ENCODE data around the gene MTFP1.
"Not testable (repeated sequence)": the region's sequence is repeated elsewhere in the genome, so short reads cannot be mapped to it uniquely, and the experiment has no call there.

Gene MTFP1, protein sequence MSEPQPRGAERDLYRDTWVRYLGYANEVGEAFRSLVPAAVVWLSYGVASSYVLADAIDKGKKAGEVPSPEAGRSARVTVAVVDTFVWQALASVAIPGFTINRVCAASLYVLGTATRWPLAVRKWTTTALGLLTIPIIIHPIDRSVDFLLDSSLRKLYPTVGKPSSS

DNA sequence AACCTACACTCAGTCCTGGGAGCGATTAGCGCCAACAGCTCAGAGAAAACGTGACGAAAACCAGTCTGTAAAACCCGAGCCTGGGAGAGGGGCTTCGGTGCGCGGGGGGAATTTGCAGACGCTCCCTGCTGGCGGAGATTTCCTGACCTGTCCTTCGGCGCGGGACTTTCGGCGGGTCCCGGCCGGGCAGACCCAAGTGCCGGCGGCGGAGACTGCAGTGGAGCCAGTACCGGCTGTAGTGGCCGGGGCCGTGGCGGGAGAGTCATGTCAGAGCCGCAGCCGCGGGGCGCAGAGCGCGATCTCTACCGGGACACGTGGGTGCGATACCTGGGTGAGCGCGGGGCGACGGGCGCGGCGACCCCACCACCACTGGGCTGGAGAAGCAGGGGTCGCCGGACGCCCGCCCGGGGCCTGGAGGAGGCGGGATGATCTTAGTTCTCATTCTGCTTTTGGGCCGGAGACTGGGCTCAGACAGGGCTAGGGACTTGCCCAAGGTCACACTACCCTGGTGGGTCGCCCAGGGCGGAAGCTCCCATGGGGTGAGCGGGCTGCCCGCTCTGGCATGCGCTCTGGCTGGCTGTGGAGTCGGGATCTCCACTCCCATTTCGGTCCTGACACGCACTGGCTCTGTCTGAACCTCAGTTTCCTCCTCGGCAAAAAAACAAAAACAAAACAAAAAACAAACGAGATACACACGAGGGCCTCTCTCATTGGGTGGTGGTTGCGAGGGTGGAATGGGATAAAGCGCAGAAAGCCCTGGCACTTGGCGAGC is at the start of gene MTFP1:
Gene MTFP1 (plus strand): TSS at position 153 of the 772 bp plus-strand sequence. CDS start 112 bp downstream, at position 265.
- DNase-seq (ENCODE audit: low read depth, low spot score): no peak

DNA sequence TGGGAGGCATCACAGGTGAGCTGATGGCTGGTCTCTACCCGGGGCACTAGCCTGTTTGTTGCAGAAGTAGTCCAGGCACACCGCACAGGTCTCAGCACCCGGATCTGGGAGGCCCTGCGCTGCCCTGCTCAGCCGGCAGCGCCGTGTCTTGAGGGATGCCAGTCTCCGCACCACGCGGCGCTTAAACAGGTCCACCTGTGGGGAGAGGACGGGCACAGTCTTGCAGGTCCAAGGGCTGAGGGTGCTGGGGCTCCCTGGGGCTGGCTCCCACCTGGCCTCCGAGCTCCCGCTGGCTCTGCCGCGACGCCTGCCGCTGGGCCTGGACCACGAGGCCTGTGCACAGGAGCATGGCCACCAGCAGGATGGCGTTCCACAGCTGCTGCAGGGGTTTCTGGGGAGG is 45.6 kb upstream of the MTFP1 start:
- no peak for DNase-seq (ENCODE audit: low read depth, low spot score)

DNA sequence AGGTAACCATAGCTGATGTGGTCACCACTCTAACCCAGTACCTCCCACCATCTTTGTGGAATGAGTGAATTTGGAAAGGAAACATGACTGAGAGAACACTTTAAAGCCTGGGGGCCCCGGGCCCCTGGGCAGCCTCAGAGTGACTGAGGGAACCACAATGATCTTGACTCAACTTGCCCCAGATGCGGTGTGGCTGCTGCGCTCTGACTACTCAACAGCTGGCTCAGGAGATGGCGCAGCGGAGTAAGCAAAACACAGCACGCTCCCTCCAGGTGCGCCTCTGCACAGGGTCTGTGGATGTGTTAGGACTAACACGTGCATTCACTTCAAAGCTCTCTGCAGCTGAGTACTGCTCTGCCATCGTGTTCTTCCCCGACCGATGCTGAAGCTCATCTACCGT is 44.3 kb upstream of the MTFP1 start:
- no peak for DNase-seq (ENCODE audit: low read depth, low spot score)

DNA sequence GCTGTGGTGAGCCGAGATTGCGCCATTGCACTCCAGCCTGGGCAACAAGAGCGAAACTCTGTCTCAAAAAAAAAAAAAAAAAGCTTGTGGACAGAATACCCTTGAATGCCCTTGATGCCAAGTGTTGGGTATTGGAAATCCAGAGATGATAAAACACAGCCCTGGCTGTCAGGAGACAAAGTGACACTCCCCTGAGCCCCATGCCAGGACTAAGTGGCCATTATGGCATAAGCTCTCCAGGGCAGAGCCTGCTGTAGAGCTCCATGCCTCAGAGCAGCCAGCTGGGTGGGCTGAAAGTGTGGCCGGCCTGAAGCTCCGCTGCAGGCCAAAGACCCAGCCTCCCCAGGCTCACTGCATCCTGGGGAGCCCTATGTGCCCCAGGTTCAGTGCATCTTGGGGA is 43.2 kb upstream of the MTFP1 start:
- no peak for DNase-seq (ENCODE audit: low read depth, low spot score)

DNA sequence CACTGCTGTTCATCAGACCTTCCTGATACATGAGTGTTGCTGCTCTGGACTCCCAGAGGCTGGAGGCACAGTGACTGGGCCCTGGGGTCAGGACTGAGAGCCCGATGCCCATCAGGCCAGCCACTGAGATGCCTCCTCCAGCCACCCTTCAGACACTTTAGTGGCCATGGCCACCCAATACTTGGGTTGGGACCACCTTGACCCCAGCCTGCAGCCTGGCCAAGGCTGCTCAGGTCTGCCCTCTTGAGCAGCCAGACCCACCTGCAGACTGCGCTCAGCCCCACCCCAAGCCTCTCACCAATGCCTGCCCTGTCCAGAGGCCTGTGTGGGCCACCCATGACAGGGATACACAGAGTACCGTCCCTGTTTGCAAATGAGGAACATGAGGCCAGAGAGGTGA is 42.5 kb upstream of the MTFP1 start:
- DNase-seq (ENCODE audit: low read depth, low spot score): no peak

DNA sequence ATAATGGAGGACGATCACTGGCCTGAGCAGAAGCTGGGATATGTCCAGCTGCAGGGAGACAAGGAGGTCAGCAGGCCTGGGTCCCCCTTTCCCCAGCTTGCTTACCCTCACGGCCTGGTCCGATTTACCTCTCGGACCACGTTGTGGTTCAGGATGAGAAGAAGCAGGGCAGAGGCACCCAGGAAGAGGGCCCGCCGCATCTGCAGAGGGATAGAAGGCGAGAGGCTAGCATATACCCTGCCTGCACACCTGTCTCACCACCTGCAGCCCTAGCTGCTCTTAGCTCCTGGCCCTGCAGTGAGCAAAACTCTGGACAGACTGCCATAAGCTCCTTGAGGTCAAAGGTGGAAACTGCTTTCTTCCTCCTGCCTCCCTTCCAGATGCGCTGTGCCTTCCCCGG is 39.6 kb upstream of the MTFP1 start:
- no peak for DNase-seq (ENCODE audit: low read depth, low spot score)

DNA sequence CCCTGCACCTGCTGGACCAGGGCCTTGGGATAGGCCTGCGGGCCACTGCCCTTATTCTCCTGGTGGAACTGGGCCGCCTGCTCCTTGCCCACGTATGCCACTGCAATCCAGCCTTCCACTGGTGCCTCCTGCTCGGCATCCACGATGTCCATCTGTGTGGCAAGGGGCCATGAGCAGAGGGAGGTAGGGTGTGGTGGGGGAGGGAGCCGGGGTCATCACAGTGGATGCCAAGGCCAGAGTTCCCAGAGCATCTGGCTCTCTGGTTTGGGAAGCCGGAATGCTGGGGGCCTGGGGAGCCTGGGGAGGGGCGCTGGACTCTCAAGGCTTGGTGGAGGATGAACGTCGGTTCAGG is 39.0 kb upstream of the MTFP1 start:
- DNase-seq (ENCODE audit: low read depth, low spot score): no peak

DNA sequence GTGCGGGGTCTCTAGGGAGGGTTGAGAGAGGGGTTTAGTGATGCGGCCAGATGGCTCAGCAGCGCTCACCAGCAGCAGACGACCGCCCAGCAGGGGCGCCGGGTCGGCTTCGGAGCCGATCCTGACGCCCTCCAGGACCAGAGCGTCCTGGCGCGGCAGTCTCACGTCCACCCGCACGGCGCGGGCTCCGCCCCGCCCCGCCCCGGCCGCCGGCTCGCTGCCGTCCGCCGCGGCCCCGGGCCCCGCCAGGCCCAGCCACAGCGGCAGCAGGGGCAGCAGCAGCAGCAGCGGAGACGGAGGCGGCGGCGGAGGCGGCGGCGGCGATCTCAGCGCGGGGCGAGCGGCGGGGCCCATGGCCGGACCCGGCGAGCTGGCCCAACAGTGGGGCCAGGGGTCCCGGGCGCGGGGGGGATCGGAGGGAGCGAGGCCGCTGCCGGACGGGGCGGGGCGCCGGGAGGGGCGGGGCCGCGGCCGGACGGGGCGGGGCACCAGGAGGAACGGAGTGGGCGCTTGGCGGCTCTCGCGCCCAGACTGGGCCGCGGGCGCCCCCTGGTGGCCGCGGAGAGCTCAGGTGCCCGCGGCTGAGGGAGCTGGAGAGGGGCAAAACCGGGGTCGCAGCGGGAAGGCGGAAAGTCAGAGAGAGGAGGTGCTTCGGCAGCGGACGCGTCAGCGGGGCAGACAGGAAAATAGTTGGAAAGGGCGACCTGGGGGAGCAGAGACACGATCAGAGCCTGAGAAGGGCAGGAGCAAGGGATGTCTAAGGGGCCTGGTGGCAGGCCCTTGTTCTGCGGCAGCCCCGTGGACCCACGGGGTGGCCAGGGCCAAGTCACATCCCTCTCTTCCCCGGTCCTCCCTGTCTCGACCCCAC is 38.4 kb upstream of the MTFP1 start, which contains the start of gene RNF215:
Gene RNF215 (minus strand): TSS at position 452 of the 868 bp plus-strand sequence. CDS start 98 bp downstream, at position 354.
- peak; percentile 57 for DNase-seq (ENCODE audit: low read depth, low spot score)

DNA sequence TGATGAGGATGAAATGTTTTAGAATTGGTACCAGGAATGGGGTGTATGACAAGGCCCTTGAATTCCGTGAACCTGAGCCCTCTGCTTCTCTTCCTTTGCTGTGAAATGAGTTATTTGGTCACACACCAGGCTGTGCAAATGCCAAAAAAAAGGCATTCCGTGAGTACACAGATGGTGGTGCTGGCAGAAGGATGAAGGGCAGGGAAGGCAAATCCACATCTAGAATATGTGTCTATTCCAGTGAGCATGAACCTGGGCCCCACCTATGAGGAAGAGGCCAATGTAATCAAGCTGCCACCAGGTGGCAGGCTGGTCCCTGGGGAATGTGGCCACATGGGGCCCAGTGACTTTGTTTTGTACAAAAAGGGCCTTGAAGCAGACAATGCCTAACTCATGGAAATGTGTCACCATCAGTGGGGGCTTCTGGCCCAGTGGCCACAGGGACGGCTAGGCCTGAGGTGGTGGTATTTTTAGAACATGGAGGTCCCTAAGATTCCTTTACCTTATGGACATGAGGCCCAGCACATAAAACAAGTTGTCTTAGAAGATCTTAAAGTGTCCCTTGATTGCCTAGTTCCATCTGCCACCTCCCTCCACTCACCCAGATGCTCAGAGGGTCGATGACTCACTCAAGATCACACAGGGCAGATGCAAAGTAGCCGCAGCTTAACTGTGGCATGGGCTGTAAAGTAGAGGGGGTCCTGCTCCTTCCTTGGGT is 34.4 kb upstream of the MTFP1 start:
- DNase-seq (ENCODE audit: low read depth, low spot score): peak; percentile 59

DNA sequence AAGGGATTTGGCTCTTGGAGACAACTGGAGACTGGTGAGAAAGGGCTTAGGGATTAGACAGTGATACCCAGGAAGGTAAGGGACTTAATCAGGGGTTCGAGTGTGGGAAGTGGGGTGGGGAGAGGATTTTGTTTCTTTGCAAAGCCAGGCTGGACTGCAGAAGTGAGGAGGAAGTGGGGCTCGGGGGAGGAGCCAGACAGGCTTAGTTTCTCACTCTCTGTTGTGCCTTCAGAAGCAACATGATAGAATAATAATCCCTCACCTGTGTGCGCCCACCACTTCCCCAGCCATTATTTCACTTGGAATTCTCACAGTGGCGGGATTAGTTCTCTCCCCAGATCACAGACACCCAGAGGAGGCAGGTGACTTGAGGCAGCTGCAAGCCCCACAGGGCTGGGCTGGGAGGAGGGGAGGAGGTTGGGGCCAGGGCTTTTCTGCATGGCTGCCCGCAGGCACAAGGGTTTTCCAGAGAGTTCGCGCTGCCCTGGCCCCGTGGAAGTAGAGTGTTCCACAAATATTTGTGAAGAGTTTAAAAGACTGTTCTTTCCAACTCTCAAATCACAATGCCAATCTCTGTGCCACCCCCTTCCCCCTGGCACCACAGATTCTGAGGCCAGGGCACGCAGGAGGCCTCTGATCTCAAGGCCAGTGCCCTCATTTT is 32.8 kb upstream of the MTFP1 start:
- no peak for DNase-seq (ENCODE audit: low read depth, low spot score)

DNA sequence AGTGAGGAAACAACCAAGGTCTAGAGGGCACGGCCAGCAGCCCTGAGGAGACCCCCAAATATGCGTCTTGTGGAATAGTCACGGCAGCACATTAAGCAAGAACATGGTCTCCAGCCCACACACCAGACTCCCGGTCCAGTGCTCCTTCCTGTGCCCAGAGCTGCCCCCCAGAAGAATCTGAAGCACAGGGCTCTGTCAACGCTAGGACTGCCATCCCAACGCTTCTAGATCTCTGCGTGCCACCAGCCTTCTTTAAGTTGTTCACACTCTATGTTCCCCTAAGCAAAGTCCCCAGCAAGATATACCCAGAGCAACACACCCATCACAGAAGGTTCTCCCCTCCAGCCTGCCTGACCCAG is 32.3 kb upstream of the MTFP1 start:
- DNase-seq (ENCODE audit: low read depth, low spot score): no peak

DNA sequence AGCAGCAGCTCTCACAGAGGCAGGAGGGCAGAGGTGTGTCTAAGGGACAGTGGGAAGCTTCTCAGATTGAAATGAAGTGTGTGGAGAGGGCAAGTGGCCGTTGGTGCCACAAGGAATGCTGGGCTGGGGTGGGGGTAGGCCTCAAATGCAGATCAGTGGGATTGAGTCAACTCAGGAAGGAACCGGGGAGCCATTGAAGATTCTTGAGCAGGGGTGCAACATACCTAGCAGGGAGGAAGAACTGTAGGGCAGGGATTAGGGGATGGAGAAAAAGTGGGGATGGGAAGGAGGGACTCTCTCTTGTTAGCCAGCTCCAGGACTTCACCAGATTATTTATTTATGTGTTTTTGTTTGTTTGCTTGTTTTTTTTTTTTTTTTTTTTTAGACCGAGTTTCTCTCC is 31.7 kb upstream of the MTFP1 start:
- DNase-seq (ENCODE audit: low read depth, low spot score): no peak

DNA sequence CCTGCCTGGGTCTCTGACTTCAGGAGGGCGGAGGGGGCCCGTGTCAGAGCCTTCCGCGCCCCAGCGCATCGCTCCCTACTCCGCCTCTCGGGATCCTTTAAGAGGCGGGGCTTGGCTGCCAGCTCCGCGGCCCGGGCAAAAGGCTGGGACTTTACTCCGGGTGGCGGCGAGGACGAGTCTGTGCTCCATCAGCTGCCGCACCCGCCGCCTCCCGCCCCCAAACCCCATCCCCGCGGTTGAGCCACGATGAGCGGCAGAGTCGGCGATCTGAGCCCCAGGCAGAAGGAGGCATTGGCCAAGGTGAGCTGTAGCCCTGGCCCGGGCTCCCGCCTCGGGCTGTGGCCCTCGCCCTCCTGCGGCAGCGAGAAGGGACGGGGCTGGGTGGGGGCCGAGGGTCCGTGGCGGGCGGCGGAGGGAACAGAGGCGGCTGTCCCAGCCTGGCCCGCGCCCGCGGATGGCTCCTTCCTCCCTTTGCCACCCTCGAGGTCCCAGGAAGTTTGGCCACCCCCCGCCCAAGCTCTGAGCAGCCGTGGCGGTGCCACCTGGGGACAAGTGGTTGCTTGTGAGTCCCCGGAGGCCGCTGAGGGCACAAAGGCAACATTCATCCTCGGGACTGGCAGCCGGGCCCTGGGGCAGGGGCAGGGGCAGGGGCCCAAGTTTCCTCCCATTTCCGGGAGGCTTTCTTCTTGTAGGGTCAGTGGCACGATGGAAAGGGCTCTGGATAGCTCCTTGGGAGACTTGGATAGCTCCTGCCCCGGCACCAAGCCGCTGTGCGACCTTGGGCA is 28.5 kb upstream of the MTFP1 start, which contains the start of gene SEC14L2:
Gene SEC14L2 (plus strand): TSS at position 148 of the 785 bp plus-strand sequence. CDS start 99 bp downstream, at position 247.
- DNase-seq (ENCODE audit: low read depth, low spot score): no peak

DNA sequence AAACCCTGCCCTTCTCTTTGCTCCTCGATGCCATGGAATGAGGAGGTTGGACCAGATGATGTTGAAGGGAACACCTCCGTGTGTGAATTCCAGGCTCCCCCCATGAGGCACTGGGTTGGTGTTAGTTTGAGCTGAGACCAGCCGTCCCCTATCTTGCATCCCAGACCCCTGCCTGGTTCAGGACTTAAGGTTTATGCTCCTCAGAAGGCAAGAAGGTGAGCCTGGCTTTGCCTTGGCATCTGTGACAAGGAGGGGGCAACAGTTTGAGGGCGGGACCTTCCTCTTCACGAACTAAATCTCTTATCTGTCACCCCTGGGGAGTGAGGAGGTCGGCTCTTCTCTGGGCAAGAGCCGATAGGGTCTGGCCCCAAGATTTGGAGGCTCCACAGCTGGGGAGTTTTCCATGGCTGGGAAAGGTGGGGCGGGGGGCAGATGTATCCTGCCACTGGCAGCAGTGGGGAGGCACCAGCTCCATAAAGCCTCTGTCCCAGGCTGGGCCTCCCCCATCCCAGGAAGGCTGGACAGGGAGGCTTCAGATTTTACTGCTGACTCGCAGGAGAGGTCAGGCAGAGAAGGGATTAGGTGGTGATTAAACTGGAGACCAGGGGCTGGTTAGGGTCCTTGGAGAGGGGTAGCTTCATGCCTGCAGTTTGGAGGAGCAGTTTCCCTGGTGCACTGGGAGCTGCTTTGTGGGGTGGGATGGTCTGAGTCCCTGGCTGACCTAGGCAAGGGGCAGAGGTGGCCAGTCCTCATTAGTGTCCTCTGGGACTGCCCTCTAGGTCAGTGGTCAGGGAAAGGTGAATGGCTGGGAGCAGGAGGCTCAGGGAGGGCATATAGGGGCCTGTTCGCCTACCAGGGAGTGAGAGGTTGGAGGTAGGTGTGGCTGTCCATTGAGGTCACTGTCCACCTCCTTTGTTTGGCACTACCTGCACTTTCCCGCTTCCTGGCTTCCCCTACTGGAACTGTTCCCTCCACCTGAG is 27.6 kb upstream of the MTFP1 start:
- DNase-seq (ENCODE audit: low read depth, low spot score): no peak

DNA sequence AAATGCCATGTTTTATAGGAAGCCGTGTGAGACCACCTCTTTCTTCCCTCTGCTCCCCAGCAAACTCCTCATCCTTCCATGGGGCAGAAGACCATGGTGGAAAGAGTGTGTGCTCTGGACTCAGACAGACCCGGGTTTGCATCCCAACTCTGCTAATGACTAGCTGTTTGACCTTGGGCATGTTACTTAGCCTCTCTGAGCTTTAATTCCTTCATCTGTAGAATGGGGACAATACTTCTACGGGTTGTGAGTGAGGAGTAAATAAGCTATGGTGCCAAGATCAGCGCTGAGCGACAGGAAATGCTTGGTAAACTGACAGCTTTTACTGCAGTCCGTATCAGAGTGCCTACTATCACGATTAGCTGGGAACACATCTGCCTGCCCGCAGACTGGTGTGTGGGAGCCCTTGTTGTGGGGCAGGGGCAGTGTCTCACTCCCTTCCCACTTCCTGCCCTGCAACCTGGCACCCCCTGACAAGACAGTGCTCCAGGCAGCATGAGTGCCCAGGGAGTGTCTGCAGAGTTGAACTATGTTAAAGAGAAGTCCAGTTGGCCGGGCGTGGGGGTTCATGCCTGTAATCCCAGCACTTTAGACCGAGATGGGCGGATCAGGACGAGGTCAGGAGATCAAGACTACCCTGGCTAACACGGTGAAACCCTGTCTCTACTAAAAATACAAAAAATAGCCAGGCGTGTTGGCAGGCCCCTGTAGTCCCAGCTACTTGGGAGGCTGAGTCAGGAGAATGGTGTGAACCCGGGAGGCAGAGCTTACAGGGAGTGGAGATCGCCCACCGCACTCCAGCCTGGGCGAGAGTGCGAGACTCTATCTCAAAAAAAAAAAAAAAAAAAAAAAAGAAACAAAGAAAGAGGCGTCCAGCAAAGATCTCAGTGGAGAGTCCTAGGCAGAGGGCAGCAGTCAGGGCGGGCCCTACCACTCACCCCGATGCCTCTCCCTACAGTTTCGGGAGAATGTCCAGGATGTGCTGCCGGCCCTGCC is 26.6 kb upstream of the MTFP1 start:
- DNase-seq (ENCODE audit: low read depth, low spot score): no peak

DNA sequence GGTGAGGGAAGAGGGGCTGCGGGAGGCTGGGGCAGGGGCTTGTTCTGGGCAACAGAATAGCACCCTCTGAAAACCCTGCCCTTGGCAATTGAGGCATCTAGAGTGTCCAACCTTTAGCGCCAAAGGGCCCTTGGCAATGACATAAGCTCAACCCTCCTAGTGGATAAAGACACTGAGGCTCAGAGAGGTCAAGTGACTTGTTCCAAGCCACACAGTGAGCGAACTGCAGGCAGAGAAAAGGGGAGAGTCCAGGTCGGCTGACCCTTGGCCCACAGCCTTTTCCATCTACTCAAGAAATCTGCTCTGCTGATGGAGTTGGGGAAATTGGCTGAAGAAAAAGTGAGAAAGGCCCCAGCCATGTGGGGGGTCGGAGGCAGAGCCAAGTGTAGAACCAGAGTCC is 25.9 kb upstream of the MTFP1 start:
- no peak for DNase-seq (ENCODE audit: low read depth, low spot score)

DNA sequence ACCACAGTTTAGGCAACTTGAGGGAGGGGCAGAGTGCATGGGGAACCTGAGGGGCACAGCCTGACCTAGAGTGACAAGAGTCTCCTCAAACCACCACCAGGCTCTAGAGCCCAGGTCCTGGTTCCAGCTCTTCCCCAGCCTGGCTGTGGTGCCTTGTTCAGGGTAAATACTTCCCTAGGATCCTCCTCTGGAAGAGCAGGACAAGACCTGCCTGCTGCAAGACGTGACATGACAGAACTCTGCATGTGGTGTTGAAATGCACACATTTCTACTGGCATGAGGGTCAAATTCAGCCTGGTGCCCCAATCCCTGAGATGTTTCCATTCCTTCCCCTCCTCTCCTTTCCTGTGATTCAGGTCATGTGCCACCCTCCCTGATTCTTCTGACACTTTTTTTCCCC is 25.4 kb upstream of the MTFP1 start:
- no peak for DNase-seq (ENCODE audit: low read depth, low spot score)

DNA sequence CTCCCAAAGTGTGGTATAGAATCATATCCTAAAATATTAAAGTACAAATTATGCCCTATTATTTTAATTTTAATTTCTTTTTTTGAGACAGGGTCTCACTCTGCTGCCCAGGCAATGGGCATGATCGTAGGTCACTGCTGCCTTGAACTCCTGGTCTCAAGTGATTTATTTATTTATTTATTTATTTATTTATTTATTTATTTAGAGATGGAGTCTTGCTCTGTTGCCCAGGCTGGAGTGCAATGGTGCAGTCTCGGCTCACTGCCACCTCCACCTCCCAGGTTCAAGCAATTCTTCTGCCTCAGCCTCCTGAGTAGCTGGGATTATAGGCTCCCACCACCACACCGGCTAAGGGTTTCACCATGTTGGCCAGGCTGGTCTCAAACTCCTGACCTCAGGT is 24.5 kb upstream of the MTFP1 start:
- DNase-seq (ENCODE audit: low read depth, low spot score): not testable (repeated sequence)

Data from iPS DF 19.7 (cell line).